Duodenal mucosa (tissue), 2 donors: ENCODE measurements around the gene PCDH12.

Source experiments
- H3K27ac ChIP-seq: one replicate; pipeline ENCODE4 v1.7.0; 2013; ENCODE audit warnings: low read depth, low read length
- H3K27me3 ChIP-seq, 2 donors: one replicate each; pipeline ENCODE4 v1.7.0; 2013; ENCODE audit warnings: low read length in 2 of 2, control low read depth in 1 of 2; ENCODE audit not compliant: insufficient read depth in 2 of 2, control insufficient read depth in 1 of 2
- H3K36me3 ChIP-seq, 2 donors: one replicate each; pipeline ENCODE4 v1.7.0; 2013; ENCODE audit warnings: low read length in 2 of 2, control low read depth in 1 of 2; ENCODE audit not compliant: insufficient read depth in 2 of 2, control insufficient read depth in 1 of 2
- H3K4me1 ChIP-seq, 2 donors: one replicate each; pipeline ENCODE4 v1.7.0; 2013; ENCODE audit warnings: low read length in 2 of 2, control low read depth in 1 of 2; ENCODE audit not compliant: insufficient read depth in 2 of 2, control insufficient read depth in 1 of 2
- H3K4me3 ChIP-seq, 2 donors: one replicate each; pipeline ENCODE4 v1.7.0; 2013; ENCODE audit warnings: low read length in 2 of 2, low read depth in 1 of 2
- H3K9ac ChIP-seq, 2 donors: one replicate each; pipeline ENCODE4 v1.7.0; 2013; ENCODE audit warnings: low read length in 2 of 2, low read depth in 1 of 2
- H3K9me3 ChIP-seq, 2 donors: one replicate each; pipeline ENCODE4 v1.7.0; 2013; ENCODE audit warnings: low read length in 2 of 2, control low read depth in 1 of 2; ENCODE audit not compliant: control insufficient read depth in 1 of 2

PCDH12 gene

DNA sequence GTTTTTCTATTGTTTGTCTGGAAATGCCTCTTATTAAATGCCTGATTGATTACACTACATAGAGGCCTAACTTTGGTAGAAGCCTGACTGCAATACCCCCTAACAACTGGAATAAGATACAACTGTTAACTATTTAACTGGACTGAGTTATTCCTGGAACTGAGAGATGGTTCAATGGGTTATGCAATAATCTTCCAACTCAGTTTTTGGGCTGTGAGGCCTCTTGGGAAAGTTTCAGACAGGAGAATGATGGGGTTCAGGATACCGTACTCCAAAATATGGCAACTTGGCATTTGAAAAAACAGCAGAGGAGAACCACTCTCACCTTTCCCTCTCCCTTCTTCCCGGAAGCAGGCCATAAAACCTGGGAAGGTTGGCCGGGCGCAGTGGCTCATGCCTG is 60.6 kb downstream of the PCDH12 start:
- Histone ChIP-seq H3K27me3 (peaks cover 0 to 4% of the 10 kb centered on the region in 2 donors), H3K9me3 (no peaks in the 10 kb centered on the region), H3K36me3 (no peaks in the 10 kb centered on the region), H3K27ac (no peak overlapping the region), H3K4me3 (no peak overlapping the region), H3K9ac (no peak overlapping the region), H3K4me1 (no peaks in the 10 kb centered on the region)
